GM21737 (cell line): ENCODE data around the gene RETREG1.

ENCODE experiments used
- ATAC-seq: cut with Tn5 transposase; IDR thresholded peaks from one replicate; pipeline ENCODE4 v1.9.1; 2021; ENCODE audit warnings: mild to moderate bottlenecking, moderate library complexity; ENCODE audit not compliant: unreplicated experiment

Gene RETREG1

DNA sequence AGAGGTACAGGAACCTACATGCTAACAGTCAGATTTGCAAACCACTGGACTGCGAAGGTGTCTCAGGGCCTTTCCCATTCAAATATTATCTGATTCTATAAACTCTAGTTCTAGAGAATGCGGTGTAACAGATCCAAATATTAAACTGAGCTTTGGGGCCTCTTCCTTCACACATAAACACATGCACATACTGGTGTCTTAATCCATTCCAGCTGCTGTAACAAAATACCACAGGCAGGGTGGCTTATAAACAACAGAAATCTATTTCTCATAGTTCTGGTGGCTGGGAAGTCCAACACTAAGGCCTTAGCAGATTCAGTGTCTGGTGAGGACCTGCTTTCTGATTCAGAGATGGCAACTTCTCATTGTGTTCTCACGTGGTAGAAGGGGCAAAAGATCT is 30.2 kb downstream of the RETREG1 start:
- ATAC-seq: no peak

- ATAC-seq: no peak
These were observed 31.6 kb downstream of the RETREG1 start for GRCh38 chr5:16585041-16585667.

GRCh38 chr5:16582081-16582480 is 34.7 kb downstream of the RETREG1 start:
- ATAC-seq: no peak

DNA sequence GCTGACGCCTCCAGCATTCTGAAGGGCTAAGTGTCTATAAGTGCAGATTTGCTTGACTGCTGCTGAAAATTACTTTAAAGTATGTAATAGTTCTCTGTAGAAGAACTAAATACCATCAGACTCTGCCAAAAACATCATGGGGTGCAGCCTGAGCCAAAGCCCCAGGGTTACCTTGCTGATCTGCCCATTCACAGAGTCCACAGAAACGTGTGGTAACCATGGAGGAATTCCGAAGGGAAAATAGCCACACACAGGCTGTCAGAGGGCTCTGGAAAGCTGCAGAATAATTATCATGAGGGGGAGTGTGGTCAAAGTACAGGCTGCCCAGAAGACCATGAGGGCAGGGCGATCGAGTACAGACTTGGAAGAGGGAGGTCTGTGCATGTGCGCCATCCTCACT is 36.4 kb downstream of the RETREG1 start:
- ATAC-seq: no peak

DNA sequence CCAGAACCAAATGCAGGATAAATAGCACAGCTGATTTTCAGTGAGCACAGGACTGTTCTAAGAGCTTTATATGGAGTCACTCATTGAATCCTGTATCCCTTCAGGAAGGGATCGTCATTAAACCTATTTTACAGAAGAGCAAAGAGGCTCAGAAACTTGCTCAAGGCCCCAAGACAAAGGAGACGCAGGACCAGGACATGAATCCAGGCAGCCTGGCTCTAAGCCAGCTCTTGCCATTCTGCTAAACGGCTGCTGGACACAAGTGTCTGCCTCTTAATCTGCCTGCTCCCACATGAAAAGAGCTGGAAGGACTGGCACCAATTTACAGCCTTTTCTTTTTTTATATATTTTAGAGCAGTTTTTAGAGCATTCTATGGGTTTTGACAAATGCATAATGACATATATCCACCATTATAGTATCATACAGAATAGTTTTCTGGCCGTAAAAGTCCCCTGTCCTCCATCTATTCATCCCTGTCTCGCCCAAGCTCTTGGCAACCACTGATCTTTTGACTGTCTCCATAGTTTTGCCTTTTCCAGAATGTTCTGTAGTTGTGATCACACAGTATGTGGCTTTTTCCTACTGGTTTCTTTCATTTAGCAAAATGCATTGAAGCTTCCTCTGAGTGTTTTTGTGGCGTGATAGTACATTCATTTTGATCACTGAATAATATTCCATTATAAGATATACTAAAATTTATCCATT is 37.5 kb downstream of the RETREG1 start:
- no peak for ATAC-seq

- no peak for ATAC-seq
These were observed 38.3 kb downstream of the RETREG1 start for GRCh38 chr5:16578474-16578883.

DNA sequence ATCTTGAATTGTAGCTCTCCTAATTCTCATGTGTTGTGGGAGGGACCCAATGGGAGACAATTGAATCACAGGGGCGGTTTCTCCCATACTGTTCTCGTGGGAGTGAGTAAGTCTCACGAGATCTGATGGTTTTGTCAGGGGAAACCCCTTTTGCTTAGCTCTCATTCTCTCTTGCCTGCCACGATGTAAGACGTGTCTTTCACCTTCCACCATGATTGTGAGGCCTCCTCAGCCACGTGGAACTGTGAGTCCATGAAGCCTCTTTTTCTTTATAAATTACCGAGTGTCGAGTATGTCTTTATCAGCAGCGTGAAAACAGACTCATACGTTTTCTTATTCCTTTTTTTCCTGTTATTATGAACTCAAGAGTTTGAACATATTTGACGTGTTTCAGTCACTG is 39.1 kb downstream of the RETREG1 start:
- ATAC-seq: no peak

GRCh38 chr5:16574789-16575721 is 41.7 kb downstream of the RETREG1 start:
- no peak for ATAC-seq

DNA sequence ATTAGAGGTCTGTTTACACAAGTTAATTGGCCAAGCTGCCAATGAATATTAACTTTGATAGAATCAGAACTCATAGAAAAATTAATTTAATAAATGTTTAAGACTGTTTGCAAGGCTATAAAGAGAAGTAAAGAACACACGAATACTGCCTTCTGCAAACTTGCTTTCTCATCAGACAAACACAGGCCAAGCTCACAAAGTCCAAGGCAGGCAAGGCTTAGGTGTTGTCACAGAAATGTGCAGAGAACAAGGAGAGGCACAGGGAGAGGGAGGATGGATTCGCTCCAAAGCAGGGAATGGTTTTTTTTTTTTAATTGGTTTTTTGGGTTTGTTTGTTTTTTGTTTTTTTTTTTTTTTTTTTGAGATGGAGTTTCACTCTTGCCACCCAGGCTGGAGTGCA is 43.4 kb downstream of the RETREG1 start:
- ATAC-seq: no peak

DNA sequence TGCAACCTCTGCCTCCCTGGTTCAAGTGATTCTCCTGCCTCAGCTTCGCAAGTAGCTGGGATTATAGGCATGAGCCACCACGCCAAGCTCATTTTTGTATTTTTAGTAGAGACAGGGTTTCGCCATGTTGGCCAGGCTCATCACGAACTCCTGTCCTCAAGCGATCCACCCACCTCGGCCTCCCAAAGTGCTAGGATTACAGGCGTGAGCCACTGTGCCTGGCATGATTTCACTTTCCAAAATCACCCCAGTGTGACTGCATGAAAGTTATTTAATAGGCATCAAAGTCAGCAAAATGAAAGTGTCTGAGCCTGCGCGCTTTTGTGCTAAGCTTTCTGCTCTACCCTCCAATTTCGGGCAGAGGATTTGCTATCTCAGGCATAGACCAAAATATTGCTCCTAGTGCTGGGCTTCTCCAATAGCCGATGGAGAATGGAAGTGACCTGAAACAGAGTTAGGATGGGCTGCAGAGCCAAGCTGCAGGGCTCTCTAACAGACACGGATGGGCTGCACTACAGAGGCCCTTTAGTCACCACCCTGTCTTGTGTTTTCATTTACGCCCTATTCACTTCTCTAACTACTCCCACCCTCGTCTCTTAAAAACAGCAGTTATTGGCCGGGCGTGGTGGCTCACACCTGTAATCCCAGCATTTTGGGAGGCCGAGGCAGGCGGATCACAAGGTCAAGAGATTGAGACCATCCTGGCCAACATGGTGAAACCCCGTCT is 44.3 kb downstream of the RETREG1 start:
- no peak for ATAC-seq

DNA sequence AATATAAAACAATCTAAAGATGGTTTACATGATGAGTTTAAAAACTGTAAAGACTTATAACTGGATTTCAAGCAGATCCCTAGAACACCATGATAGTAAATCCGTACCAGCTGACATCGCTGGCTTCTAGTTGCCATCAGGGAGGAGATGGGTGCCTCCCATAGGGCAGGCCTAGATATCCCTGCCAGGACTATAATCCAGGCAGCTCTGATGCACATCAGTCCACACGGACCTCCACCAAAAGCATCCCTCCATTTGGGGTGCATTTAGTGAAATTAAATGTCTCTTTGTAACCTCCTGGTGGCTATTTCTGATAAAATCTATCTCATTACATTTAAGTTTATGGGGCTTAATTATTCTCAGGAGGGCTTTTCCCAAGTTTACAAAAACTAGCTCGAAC is 45.8 kb downstream of the RETREG1 start:
- ATAC-seq: no peak

GRCh38 chr5:16570121-16570815 is 46.5 kb downstream of the RETREG1 start:
- no peak for ATAC-seq

- no peak for ATAC-seq
These were observed 47.8 kb downstream of the RETREG1 start for GRCh38 chr5:16568875-16569580.

DNA sequence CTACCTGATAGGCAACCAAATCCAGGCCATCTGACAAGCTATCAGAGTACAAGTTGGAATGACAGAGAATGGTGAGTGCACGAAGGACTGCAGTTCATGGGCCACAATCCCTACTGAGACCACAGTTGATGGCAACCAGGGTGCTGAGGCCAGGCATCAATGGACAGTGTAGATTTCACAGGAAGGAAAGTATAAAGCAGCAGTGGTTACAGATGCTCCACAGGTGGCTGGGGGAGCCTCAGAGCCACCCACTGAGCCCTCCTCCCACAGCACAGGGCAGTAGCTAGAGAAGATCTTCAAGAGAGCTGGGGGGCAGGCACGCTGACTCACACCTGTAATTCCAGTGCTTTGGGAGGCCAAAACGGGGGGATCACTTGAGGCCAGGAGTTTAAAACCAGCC is 49.4 kb downstream of the RETREG1 start:
- no peak for ATAC-seq

- ATAC-seq: no peak
These were observed 51.7 kb downstream of the RETREG1 start for GRCh38 chr5:16565118-16565517.

DNA sequence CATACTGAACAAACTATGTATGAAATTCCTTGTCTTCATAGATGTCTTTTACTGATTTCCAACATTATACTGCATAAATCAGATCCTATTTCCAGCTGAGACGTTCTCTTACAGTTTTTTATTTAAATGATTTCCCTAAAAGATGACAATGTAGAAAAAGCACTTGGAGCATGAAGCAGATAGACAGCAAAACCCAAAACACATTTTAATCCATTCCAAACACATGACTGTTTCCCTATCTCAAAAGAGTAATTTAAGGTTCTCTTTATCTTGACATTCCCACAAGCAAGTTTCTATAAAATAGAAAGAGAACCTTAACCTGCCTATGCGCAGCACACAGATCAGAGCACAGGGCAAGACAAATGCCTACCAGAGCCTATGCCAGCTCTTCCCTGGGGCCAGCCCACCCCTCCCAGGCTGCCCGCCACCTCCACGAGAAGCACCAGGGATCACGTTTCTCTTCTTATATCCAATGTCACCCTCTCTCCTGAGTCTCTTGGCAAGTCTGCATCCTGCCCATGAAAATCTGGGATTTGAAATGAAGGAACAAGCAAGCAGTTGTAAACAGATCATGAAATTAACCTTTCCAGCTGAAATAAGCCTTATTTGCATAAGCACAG is 52.4 kb downstream of the RETREG1 start:
- ATAC-seq: no peak

- ATAC-seq: no peak
These were observed 53.1 kb downstream of the RETREG1 start for GRCh38 chr5:16563686-16564085.

DNA sequence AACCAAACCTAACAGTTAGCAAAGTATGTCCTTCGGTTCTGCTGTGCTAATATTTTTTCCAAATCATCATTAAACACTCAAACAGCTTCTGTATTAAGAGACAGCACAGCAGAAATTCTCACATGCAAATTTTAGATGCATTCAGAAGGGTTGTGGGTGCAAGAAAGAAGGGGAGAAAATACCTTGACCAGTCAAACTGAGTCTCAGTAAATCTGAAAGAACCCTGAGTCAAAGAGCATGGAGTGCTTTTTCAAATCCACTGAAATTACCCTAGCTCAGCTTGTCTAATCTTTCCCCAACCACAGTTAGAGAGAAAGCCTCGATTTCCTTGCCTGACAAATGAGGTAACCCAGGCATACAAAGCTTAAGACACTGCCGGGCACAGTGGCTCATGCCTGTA is 55.1 kb downstream of the RETREG1 start:
- no peak for ATAC-seq

GRCh38 chr5:16559702-16560101 is 57.1 kb downstream of the RETREG1 start:
- no peak for ATAC-seq
